Measurements from ENCODE around the gene BAZ1B. TPM values are rescaled to one million over a fixed set of nuclear protein-coding genes. Genes with fewer than 3 reads are reported as not detected.

BAZ1B gene
- total and polyA plus RNA-seq, 9 of the 15 experiments (the other 6 are each of a cell fraction or from before 2014, with no cell fraction given): 15.0 to 134 (median 79.5) TPM

- TF ChIP-seq, protein P1, sequence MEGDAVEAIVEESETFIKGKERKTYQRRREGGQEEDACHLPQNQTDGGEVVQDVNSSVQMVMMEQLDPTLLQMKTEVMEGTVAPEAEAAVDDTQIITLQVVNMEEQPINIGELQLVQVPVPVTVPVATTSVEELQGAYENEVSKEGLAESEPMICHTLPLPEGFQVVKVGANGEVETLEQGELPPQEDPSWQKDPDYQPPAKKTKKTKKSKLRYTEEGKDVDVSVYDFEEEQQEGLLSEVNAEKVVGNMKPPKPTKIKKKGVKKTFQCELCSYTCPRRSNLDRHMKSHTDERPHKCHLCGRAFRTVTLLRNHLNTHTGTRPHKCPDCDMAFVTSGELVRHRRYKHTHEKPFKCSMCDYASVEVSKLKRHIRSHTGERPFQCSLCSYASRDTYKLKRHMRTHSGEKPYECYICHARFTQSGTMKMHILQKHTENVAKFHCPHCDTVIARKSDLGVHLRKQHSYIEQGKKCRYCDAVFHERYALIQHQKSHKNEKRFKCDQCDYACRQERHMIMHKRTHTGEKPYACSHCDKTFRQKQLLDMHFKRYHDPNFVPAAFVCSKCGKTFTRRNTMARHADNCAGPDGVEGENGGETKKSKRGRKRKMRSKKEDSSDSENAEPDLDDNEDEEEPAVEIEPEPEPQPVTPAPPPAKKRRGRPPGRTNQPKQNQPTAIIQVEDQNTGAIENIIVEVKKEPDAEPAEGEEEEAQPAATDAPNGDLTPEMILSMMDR (IDR thresholded peaks at IDR 0.05 in 2 of 3, conservative IDR thresholded peaks at IDR 0.05 in 1 of 3; ENCODE audit: insufficient read depth in 2 of 3, low read depth in 1 of 3, low read length in 3 of 3): no peak
- TF ChIP-seq, protein P2, sequence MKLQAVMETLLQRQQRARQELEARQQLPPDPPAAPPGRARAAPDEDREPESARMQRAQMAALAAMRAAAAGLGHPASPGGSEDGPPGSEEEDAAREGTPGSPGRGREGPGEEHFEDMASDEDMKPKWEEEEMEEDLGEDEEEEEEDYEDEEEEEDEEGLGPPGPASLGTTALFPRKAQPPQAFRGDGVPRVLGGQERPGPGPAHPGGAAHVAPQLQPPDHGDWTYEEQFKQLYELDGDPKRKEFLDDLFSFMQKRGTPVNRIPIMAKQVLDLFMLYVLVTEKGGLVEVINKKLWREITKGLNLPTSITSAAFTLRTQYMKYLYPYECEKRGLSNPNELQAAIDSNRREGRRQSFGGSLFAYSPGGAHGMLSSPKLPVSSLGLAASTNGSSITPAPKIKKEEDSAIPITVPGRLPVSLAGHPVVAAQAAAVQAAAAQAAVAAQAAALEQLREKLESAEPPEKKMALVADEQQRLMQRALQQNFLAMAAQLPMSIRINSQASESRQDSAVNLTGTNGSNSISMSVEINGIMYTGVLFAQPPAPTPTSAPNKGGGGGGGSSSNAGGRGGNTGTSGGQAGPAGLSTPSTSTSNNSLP (IDR thresholded peaks at IDR 0.05; ENCODE audit: borderline replicate concordance, low read depth, low read length): no peak
- TF ChIP-seq ZFX (CRISPR knock-in tag; IDR thresholded peaks at IDR 0.05) (peak; percentile 90), ZNF318 (IDR thresholded peaks at IDR 0.05; ENCODE audit: borderline replicate concordance in 1 of 2, low read depth in 1 of 2) (no peak), EP400 (IDR thresholded peaks at IDR 0.05) (no peak), NONO (IDR thresholded peaks at IDR 0.05; ENCODE audit: low read depth in 2 of 2, low read length in 1 of 2) (peak; percentile 67 to 74), POLR2G (IDR thresholded peaks at IDR 0.05; ENCODE audit: low read depth, low read length) (peak; percentile 87), RBM14 (IDR thresholded peaks at IDR 0.05; ENCODE audit: borderline replicate concordance, insufficient read depth, low read depth, low read length) (no peak), ZBTB9 (CRISPR knock-in tag; IDR thresholded peaks at IDR 0.05) (peak; percentile 44; the same call in 1 of the 2 replicates), E2F3 (CRISPR knock-in tag; IDR thresholded peaks at IDR 0.05) (no peak)
- TF ChIP-seq, protein P3, sequence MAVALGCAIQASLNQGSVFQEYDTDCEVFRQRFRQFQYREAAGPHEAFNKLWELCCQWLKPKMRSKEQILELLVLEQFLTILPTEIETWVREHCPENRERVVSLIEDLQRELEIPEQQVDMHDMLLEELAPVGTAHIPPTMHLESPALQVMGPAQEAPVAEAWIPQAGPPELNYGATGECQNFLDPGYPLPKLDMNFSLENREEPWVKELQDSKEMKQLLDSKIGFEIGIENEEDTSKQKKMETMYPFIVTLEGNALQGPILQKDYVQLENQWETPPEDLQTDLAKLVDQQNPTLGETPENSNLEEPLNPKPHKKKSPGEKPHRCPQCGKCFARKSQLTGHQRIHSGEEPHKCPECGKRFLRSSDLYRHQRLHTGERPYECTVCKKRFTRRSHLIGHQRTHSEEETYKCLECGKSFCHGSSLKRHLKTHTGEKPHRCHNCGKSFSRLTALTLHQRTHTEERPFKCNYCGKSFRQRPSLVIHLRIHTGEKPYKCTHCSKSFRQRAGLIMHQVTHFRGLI (CRISPR knock-in tag; IDR thresholded peaks at IDR 0.05): no peak
These were observed 423 bp downstream of the BAZ1B start (continued) for GRCh38 chr7:73521636-73522104.
